PFSK-1 (cell line): ENCODE results near the gene SBK3.

Experiments
- POLR2AphosphoS5 ChIP-seq: IDR thresholded peaks from 2 replicates; pipeline ENCODE4 v1.6.1; 2012; ENCODE audit warnings: low read depth, mild to moderate bottlenecking, control low read depth, low read length, moderate library complexity
- REST ChIP-seq, 2 experiments: IDR thresholded peaks; 2 replicates each; pipeline versions ENCODE4 v1.6.1 to v1.8.0; 2011 to 2012; ENCODE audit warnings: low read depth in 2 of 2, low read length in 2 of 2, control low read depth in 1 of 2, inconsistent platforms in 1 of 2, mild to moderate bottlenecking in 1 of 2, moderate library complexity in 1 of 2; ENCODE audit not compliant: insufficient read depth in 1 of 2
- SIN3A ChIP-seq: IDR thresholded peaks from 2 replicates; pipeline ENCODE4 v1.6.1; 2012; ENCODE audit warnings: mild to moderate bottlenecking, low read length, moderate library complexity, borderline replicate concordance; ENCODE audit not compliant: insufficient read depth
- TAF1 ChIP-seq: IDR thresholded peaks from 2 replicates; pipeline ENCODE4 v1.6.1; 2012; ENCODE audit warnings: low read length, control low read depth, borderline replicate concordance; ENCODE audit not compliant: insufficient read depth

GRCh38 chr19:55536951-55537740, 8.2 kb downstream of the SBK3 start, which contains the start of gene SBK2:
- TF ChIP-seq TAF1 (no peak), SIN3A (no peak), REST (IDR thresholded peaks at IDR 0.05; ENCODE audit: insufficient read depth in 1 of 2, low read depth in 2 of 2, low read length in 2 of 2) (no peak), POLR2AphosphoS5 (no peak)
